H9 (cell line): ENCODE data around the gene GTPBP4. TPM values are rescaled to one million over a fixed set of nuclear protein-coding genes. Genes with fewer than 3 reads are reported as not detected.
"Not testable (repeated sequence)": the region's sequence is repeated elsewhere in the genome, so short reads cannot be mapped to it uniquely, and the experiment has no call there.

ENCODE experiments used
- DNase-seq: peaks from one replicate; pipeline ENCODE4 v3.0.0-alpha.2; 2017
- H2AFZ ChIP-seq: one replicate; pipeline ENCODE4 v1.6.1; 2013; ENCODE audit warnings: mild to moderate bottlenecking, low read length, control low read depth, moderate library complexity
- H2AK5ac ChIP-seq: 2 replicates; pipeline ENCODE4 v1.6.1; 2013; ENCODE audit warnings: low read length, control low read depth, mixed read lengths; ENCODE audit not compliant: insufficient read length
- H2BK120ac ChIP-seq: one replicate; pipeline ENCODE4 v1.6.1; 2013; ENCODE audit warnings: low read depth, mild to moderate bottlenecking, low read length, control low read depth, inconsistent platforms; ENCODE audit not compliant: poor library complexity, severe bottlenecking
- H2BK12ac ChIP-seq: 2 replicates; pipeline ENCODE4 v1.6.1; 2013; ENCODE audit warnings: low read length, control low read depth, mixed read lengths, low read depth; ENCODE audit not compliant: insufficient read length
- H2BK15ac ChIP-seq: 2 replicates; pipeline ENCODE4 v1.6.1; 2013; ENCODE audit warnings: low read depth, low read length, control low read depth
- H2BK20ac ChIP-seq: one replicate; pipeline ENCODE4 v1.6.1; 2013; ENCODE audit warnings: low read depth, mild to moderate bottlenecking, low read length, control low read depth, inconsistent platforms; ENCODE audit not compliant: poor library complexity, severe bottlenecking
- H2BK5ac ChIP-seq: 2 replicates; pipeline ENCODE4 v1.6.1; 2013; ENCODE audit warnings: low read length, control low read depth, mixed read lengths; ENCODE audit not compliant: insufficient read length
- H3K14ac ChIP-seq: 2 replicates; pipeline ENCODE4 v1.6.1; 2013; ENCODE audit warnings: low read length, control low read depth; ENCODE audit not compliant: insufficient read depth
- H3K18ac ChIP-seq: 2 replicates; pipeline ENCODE4 v1.6.1; 2013; ENCODE audit warnings: low read depth, mild to moderate bottlenecking, mixed read lengths, low read length, control low read depth; ENCODE audit not compliant: insufficient read length
- H3K23ac ChIP-seq: 2 replicates; pipeline ENCODE4 v1.6.1; 2013; ENCODE audit warnings: low read length, control low read depth, mixed read lengths, low read depth; ENCODE audit not compliant: insufficient read length
- H3K23me2 ChIP-seq: 2 replicates; pipeline ENCODE4 v1.6.1; 2013; ENCODE audit warnings: low read depth, mild to moderate bottlenecking, mixed read lengths, low read length, control low read depth; ENCODE audit not compliant: insufficient read length, poor library complexity, severe bottlenecking
- H3K27ac ChIP-seq: 2 replicates; pipeline ENCODE4 v1.5.1; 2013; ENCODE audit warnings: low read length, control low read depth, mixed read lengths, low read depth; ENCODE audit not compliant: insufficient read length
- H3K27me3 ChIP-seq: 2 replicates; pipeline ENCODE4 v1.6.1; 2013; ENCODE audit warnings: low read length, control low read depth, inconsistent platforms; ENCODE audit not compliant: insufficient read depth
- H3K4ac ChIP-seq: 2 replicates; pipeline ENCODE4 v1.6.1; 2013; ENCODE audit warnings: low read depth, mild to moderate bottlenecking, control low read depth, inconsistent platforms, low read length, moderate library complexity
- H3K4me1 ChIP-seq: 2 replicates; pipeline ENCODE4 v1.6.1; 2013; ENCODE audit warnings: low read length, control low read depth, inconsistent platforms; ENCODE audit not compliant: insufficient read depth
- H3K4me2 ChIP-seq: 2 replicates; pipeline ENCODE4 v1.6.1; 2013; ENCODE audit warnings: low read length, control low read depth, mixed read lengths; ENCODE audit not compliant: insufficient read length, insufficient read depth
- H3K56ac ChIP-seq: 2 replicates; pipeline ENCODE4 v1.6.1; 2013; ENCODE audit warnings: low read depth, mild to moderate bottlenecking, mixed read lengths, low read length, control low read depth; ENCODE audit not compliant: insufficient read length
- H3K79me1 ChIP-seq: 2 replicates; pipeline ENCODE4 v1.6.1; 2013; ENCODE audit warnings: low read depth, mild to moderate bottlenecking, moderate library complexity, low read length, control low read depth, inconsistent platforms; ENCODE audit not compliant: insufficient read depth, poor library complexity, severe bottlenecking
- H3K79me2 ChIP-seq: 2 replicates; pipeline ENCODE4 v1.6.1; 2013; ENCODE audit warnings: low read length, control low read depth, inconsistent platforms; ENCODE audit not compliant: insufficient read depth
- H3K9ac ChIP-seq: 2 replicates; pipeline ENCODE4 v1.6.1; 2013; ENCODE audit warnings: low read length, control low read depth, mixed read lengths; ENCODE audit not compliant: insufficient read length; ENCODE audit errors: extremely low read depth
- H3K9me3 ChIP-seq: one replicate; pipeline ENCODE4 v1.6.1; 2013; ENCODE audit warnings: low read depth, low read length, inconsistent platforms; ENCODE audit not compliant: control insufficient read depth
- H3T11ph ChIP-seq: one replicate; pipeline ENCODE4 v1.6.1; 2013; ENCODE audit warnings: mild to moderate bottlenecking, low read length, control low read depth, inconsistent platforms
- H4K20me1 ChIP-seq: one replicate; pipeline ENCODE4 v1.6.1; 2013; ENCODE audit not compliant: control insufficient read depth, insufficient read length, insufficient read depth
- H4K5ac ChIP-seq: 2 replicates; pipeline ENCODE4 v1.6.1; 2013; ENCODE audit warnings: low read depth, mild to moderate bottlenecking, mixed read lengths, low read length, control low read depth; ENCODE audit not compliant: insufficient read length
- H4K8ac ChIP-seq: replicated peaks from 2 replicates; pipeline ENCODE4 v1.6.1; 2013; ENCODE audit warnings: low read length, control low read depth, mixed read lengths, low read depth; ENCODE audit not compliant: insufficient read length
- H4K91ac ChIP-seq: 2 replicates; pipeline ENCODE4 v1.6.1; 2013; ENCODE audit warnings: low read depth, mild to moderate bottlenecking, moderate library complexity, mixed read lengths, low read length, control low read depth; ENCODE audit not compliant: insufficient read length
- H3K27ac Mint-ChIP-seq, 3 experiments: 2 replicates in 2 of 3; 3 replicates in 1 of 3; pipeline ENCODE4 v1.8.0; 2020 to 2021; ENCODE audit warnings: mixed read lengths in 3 of 3, mild to moderate bottlenecking in 1 of 3, moderate library complexity in 1 of 3
- H3K27me3 Mint-ChIP-seq: 2 replicates; pipeline ENCODE4 v1.8.0; 2021; ENCODE audit warnings: low read depth, mild to moderate bottlenecking, moderate library complexity, mixed read lengths
- H3K36me3 Mint-ChIP-seq, 3 experiments: 2 replicates in 2 of 3; 3 replicates in 1 of 3; pipeline ENCODE4 v1.8.0; 2020 to 2021; ENCODE audit warnings: low read depth in 3 of 3, mixed read lengths in 3 of 3; ENCODE audit not compliant: insufficient read depth in 1 of 3
- H3K4me1 Mint-ChIP-seq, 2 experiments: 2 replicates each; pipeline ENCODE4 v1.8.0; 2020; ENCODE audit warnings: mixed read lengths in 2 of 2
- H3K4me3 Mint-ChIP-seq, 2 experiments: 2 replicates in 1 of 2; 3 replicates in 1 of 2; pipeline ENCODE4 v1.8.0; 2020 to 2021; ENCODE audit warnings: mild to moderate bottlenecking in 2 of 2, mixed read lengths in 2 of 2, moderate library complexity in 1 of 2
- H3K9me3 Mint-ChIP-seq, 2 experiments: 2 replicates in 1 of 2; 3 replicates in 1 of 2; pipeline ENCODE4 v1.8.0; 2020; ENCODE audit warnings: mild to moderate bottlenecking in 2 of 2, mixed read lengths in 2 of 2, moderate library complexity in 1 of 2
- WGBS: extraction: QIAGEN DNeasy Blood & Tissue Kit; methylation state at CpG from one replicate; pipeline ENCODE4 v1.1.7; 2013; ENCODE audit warnings: missing lambda C conversion rate, low lambda C conversion rate, mixed read lengths; ENCODE audit not compliant: insufficient read length; ENCODE audit errors: extremely low coverage; 5-methylcytosine and 5-hydroxymethylcytosine counted together
- total RNA-seq: library from RNA; stranded (reverse); gene quantifications from 2 replicates; pipeline ENCODE4 v1.2.1, GENCODE V29; 2021
- TF ChIP-seq, protein P1 (sequence below): fragments of 200-600 bp; sonication (generic); conservative IDR thresholded peaks from 3 replicates; pipeline ENCODE4 v1.8.0; 2021; ENCODE audit warnings: antibody characterized with exemption, mild to moderate bottlenecking

The GTPBP4 gene
- total RNA-seq, 1 experiment from 2014 or later, result 134 TPM

DNA sequence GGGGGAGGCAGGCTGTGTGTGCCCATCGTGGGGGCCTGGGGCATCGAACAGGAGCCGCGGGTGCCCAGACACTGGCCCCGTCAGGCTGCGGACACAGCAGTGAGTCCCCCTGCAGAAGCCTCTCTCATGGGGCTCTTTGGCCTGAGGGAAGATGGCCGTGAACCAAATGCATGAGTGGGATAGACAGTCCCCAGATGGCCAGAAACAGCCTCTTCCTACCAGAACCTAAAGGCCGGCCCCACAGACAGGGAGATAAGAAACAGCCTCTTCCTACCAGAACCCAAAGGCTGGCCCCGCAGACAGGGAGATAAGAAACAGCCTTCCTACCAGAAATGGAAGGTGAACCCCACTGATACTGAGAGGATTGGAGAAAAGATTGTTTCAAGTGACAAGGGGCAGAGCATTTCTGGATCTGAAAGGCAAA, 20.8 kb downstream of the GTPBP4 start:
- no peak overlapping the region for H4K8ac ChIP-seq
- H3K14ac ChIP-seq, result no peak overlapping the region
- H3K9ac ChIP-seq, result no peak overlapping the region
- no peaks in the 10 kb centered on the region for H3K4me1 ChIP-seq
- no peak overlapping the region for H2BK20ac ChIP-seq
- H3K27ac Mint-ChIP-seq, result peak overlapping the region in 2 of 3 experiments; percentile 44 to 68; a peak in 2 of 7 replicates
- H3K23ac ChIP-seq, result no peak overlapping the region
- H4K20me1 ChIP-seq, result peaks cover 4% of the 10 kb centered on the region
- WGBS, result no CpG with 5 or more reads among the region's 9 CpGs
- H3K18ac ChIP-seq, result no peak overlapping the region
- H3K36me3 Mint-ChIP-seq, result peaks cover 73 to 94% (median 92%) of the 10 kb centered on the region in 3 experiments
- H3K79me1 ChIP-seq, result no peaks in the 10 kb centered on the region
- no peak overlapping the region for H2BK15ac ChIP-seq
- no peak overlapping the region for H3K56ac ChIP-seq
- H3K23me2 ChIP-seq, result no peaks in the 10 kb centered on the region
- TF ChIP-seq, protein P1, sequence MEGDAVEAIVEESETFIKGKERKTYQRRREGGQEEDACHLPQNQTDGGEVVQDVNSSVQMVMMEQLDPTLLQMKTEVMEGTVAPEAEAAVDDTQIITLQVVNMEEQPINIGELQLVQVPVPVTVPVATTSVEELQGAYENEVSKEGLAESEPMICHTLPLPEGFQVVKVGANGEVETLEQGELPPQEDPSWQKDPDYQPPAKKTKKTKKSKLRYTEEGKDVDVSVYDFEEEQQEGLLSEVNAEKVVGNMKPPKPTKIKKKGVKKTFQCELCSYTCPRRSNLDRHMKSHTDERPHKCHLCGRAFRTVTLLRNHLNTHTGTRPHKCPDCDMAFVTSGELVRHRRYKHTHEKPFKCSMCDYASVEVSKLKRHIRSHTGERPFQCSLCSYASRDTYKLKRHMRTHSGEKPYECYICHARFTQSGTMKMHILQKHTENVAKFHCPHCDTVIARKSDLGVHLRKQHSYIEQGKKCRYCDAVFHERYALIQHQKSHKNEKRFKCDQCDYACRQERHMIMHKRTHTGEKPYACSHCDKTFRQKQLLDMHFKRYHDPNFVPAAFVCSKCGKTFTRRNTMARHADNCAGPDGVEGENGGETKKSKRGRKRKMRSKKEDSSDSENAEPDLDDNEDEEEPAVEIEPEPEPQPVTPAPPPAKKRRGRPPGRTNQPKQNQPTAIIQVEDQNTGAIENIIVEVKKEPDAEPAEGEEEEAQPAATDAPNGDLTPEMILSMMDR, result no peak
- no peak overlapping the region for H3K4me3 Mint-ChIP-seq
- H4K91ac ChIP-seq, result no peak overlapping the region
- no peak overlapping the region for H3K27ac ChIP-seq
- H2BK5ac ChIP-seq, result no peak overlapping the region
- no peak overlapping the region for H2BK12ac ChIP-seq
- no peak overlapping the region for H3T11ph ChIP-seq
- no peak overlapping the region for H2BK120ac ChIP-seq
- no peaks in the 10 kb centered on the region for H3K4me1 Mint-ChIP-seq
- H3K4me2 ChIP-seq, result no peak overlapping the region
- no peak overlapping the region for H4K5ac ChIP-seq
- no peak overlapping the region for H2AK5ac ChIP-seq
- no peak overlapping the region for H2AFZ ChIP-seq
- H3K27me3 ChIP-seq, result no peaks in the 10 kb centered on the region
- H3K9me3 Mint-ChIP-seq, result no peaks in the 10 kb centered on the region
- DNase-seq, result no peak
- H3K27me3 Mint-ChIP-seq, result no peaks in the 10 kb centered on the region; the same call in 1 of the 2 replicates
- H3K9me3 ChIP-seq, result no peaks in the 10 kb centered on the region
- no peak overlapping the region for H3K4ac ChIP-seq
- H3K79me2 ChIP-seq, result no peaks in the 10 kb centered on the region

GRCh38 chr10:1009947-1010346, 21.7 kb downstream of the GTPBP4 start:
- not testable (repeated sequence) for H2BK12ac ChIP-seq, H2BK120ac ChIP-seq, H2BK20ac ChIP-seq, H3K9me3 ChIP-seq, H4K91ac ChIP-seq, H3K4me3 Mint-ChIP-seq, H3K14ac ChIP-seq, H3K18ac ChIP-seq, H3K56ac ChIP-seq, H3K79me2 ChIP-seq, H2AFZ ChIP-seq, H3T11ph ChIP-seq, H3K23ac ChIP-seq, DNase-seq, H3K23me2 ChIP-seq, H3K4me1 Mint-ChIP-seq, H3K27me3 ChIP-seq, H4K5ac ChIP-seq, H4K20me1 ChIP-seq, H3K4ac ChIP-seq, H3K27ac Mint-ChIP-seq, H3K9ac ChIP-seq, H3K27me3 Mint-ChIP-seq, H3K4me1 ChIP-seq, H3K27ac ChIP-seq, H2BK15ac ChIP-seq, H3K4me2 ChIP-seq, H2AK5ac ChIP-seq, H3K79me1 ChIP-seq, H3K9me3 Mint-ChIP-seq, H2BK5ac ChIP-seq, H4K8ac ChIP-seq
- no CpG with 5 or more reads among the region's 8 CpGs for WGBS
- peaks cover 79 to 95% (median 95%) of the 10 kb centered on the region in 3 experiments for H3K36me3 Mint-ChIP-seq
